OCI-LY3 (cell line): Measurements from ENCODE around the gene FLYWCH1.

Experiments
- H2AFZ ChIP-seq: fragments of 200-600, 300-600 bp; shearing (Covaris generic); 2 replicates; pipeline ENCODE4 v1.6.0; 2014; ENCODE audit warnings: antibody characterized with exemption, low read depth, low read length
- H3K27ac ChIP-seq: fragments of 200-600, 300-600 bp; sonication (generic); 2 replicates; pipeline ENCODE4 v1.5.1; 2014; ENCODE audit warnings: mild to moderate bottlenecking, low read length, moderate library complexity, mixed read lengths
- H3K27me3 ChIP-seq: fragments of 200-600, 300-600 bp; sonication (generic); 2 replicates; pipeline ENCODE4 v1.6.1; 2014; ENCODE audit warnings: low read depth, low read length, mixed read lengths
- H3K36me3 ChIP-seq: fragments of 200-600, 300-600 bp; sonication (generic); replicated peaks from 2 replicates; pipeline ENCODE3; 2014; ENCODE audit warnings: low read depth, low read length, mixed read lengths
- H3K4me1 ChIP-seq: fragments of 300-600, 200-600 bp; sonication (generic); 2 replicates; pipeline ENCODE4 v1.6.1; 2014; ENCODE audit warnings: low read length, mixed read lengths
- H3K4me2 ChIP-seq: fragments of 200-600, 300-600 bp; sonication (generic); 2 replicates; pipeline ENCODE4 v1.6.1; 2014; ENCODE audit warnings: low read length, mixed read lengths
- H3K4me3 ChIP-seq: fragments of 300-600, 200-600 bp; sonication (generic); 2 replicates; pipeline ENCODE4 v1.5.1; 2014; ENCODE audit warnings: antibody characterized with exemption, mild to moderate bottlenecking, low read length, moderate library complexity
- H3K79me2 ChIP-seq: fragments of 300-600, 200-600 bp; shearing (Covaris generic); 2 replicates; pipeline ENCODE4 v1.6.1; 2014; ENCODE audit warnings: mild to moderate bottlenecking, low read length, mixed read lengths
- H3K9ac ChIP-seq: fragments of 300-600, 200-600 bp; shearing (Covaris generic); 2 replicates; pipeline ENCODE4 v1.6.0; 2014; ENCODE audit warnings: mild to moderate bottlenecking, low read length, moderate library complexity
- H3K9me3 ChIP-seq: fragments of 200-600, 300-600 bp; shearing (Covaris generic); 2 replicates; pipeline ENCODE4 v1.6.1; 2014; ENCODE audit warnings: low read length, mixed read lengths; ENCODE audit not compliant: insufficient read depth
- H4K20me1 ChIP-seq: fragments of 200-600, 300-600 bp; sonication (generic); 2 replicates; pipeline ENCODE4 v1.6.1; 2016; ENCODE audit warnings: low read length, mixed read lengths; ENCODE audit not compliant: insufficient read depth
- EZH2phosphoT487 ChIP-seq: fragments of 200-600 bp; shearing (Covaris generic); IDR thresholded peaks from 2 replicates; pipeline ENCODE4 v1.6.1; 2018; ENCODE audit warnings: antibody characterized with exemption, mixed run types, low read depth
- TF ChIP-seq, protein P1 (sequence below): fragments of 200-600, 300-600 bp; sonication (generic); IDR thresholded peaks from 2 replicates; pipeline ENCODE4 v1.5.1; 2014; ENCODE audit warnings: antibody characterized with exemption, low read length, low read depth

Gene FLYWCH1

DNA sequence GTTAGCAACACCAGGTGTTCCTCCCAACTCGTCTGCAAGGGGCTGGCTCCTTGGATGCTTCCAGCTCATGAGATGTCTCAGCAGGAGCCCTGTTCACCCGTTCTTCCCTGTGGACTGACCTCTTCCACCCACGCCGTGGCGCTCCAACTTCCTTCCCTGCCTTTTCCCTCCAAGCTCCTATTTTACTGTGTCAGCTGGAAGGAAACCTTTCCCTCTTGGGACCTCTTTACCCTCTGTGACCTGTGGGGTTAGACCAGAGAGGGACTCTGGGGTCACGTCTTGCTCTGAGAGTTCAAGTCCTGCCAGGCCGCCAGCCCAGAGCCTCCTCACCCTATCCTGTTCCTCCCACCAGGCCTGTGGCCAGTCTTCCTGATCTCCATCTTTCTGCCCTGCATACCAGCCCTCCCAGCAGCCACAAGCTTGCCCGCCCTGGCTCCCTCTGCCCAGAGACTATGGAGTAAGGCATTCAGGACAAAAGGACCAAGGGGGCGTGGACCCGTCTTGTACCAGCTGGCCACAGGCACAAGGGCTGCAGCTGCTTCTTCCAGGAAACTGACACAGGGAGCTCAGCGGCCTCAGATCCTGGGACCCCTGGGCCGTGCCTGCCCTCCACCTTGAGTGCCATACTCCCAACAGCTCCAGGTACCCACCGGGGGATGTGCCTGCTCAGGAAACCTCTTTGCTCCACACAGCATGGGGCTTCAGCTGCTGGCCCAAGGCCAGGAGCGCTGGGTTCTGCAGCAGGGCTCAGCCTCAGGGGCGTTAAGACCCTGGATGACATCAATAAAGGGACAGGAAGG is 60.5 kb downstream of the FLYWCH1 start:
- H3K36me3 ChIP-seq = peaks cover 42% of the 10 kb centered on the region
- H3K27ac ChIP-seq = no peak overlapping the region
- H3K4me2 ChIP-seq = no peak overlapping the region
- H3K9me3 ChIP-seq = no peaks in the 10 kb centered on the region
- no peak overlapping the region for H3K4me3 ChIP-seq
- peaks cover 29% of the 10 kb centered on the region for H4K20me1 ChIP-seq
- peaks cover 28% of the 10 kb centered on the region for H3K79me2 ChIP-seq
- H3K9ac ChIP-seq = no peak overlapping the region
- TF ChIP-seq, protein P1, sequence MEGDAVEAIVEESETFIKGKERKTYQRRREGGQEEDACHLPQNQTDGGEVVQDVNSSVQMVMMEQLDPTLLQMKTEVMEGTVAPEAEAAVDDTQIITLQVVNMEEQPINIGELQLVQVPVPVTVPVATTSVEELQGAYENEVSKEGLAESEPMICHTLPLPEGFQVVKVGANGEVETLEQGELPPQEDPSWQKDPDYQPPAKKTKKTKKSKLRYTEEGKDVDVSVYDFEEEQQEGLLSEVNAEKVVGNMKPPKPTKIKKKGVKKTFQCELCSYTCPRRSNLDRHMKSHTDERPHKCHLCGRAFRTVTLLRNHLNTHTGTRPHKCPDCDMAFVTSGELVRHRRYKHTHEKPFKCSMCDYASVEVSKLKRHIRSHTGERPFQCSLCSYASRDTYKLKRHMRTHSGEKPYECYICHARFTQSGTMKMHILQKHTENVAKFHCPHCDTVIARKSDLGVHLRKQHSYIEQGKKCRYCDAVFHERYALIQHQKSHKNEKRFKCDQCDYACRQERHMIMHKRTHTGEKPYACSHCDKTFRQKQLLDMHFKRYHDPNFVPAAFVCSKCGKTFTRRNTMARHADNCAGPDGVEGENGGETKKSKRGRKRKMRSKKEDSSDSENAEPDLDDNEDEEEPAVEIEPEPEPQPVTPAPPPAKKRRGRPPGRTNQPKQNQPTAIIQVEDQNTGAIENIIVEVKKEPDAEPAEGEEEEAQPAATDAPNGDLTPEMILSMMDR = no peak
- TF ChIP-seq EZH2phosphoT487 = no peak
- peaks cover 20% of the 10 kb centered on the region for H3K4me1 ChIP-seq
- H3K27me3 ChIP-seq = no peaks in the 10 kb centered on the region
- H2AFZ ChIP-seq = no peak overlapping the region

DNA sequence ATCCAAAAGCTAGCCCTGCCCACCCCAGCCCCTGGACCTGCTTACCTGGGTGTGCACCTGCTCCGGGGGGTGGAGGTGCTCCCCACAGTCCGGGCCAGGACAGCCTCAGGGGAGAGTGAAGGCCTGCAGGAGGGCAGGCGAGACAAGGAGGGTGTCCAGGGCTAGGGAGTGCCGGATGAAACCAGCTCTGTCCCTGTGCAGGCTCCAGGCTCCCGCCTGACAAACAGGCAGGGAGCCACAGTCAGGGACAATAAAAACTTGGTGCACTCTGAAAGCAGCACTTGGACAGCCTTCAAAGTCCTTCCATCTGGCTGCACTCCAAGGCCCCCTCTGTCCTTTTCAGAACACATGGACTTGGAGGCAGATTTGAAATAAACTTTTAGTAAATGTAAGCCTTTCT is 61.4 kb downstream of the FLYWCH1 start:
- no peaks in the 10 kb centered on the region for H3K9me3 ChIP-seq
- no peak overlapping the region for H3K4me2 ChIP-seq
- H3K27me3 ChIP-seq = no peaks in the 10 kb centered on the region
- no peak for TF ChIP-seq EZH2phosphoT487
- TF ChIP-seq, protein P1 = no peak
- no peak overlapping the region for H2AFZ ChIP-seq
- H3K9ac ChIP-seq = no peak overlapping the region
- no peak overlapping the region for H3K4me3 ChIP-seq
- peaks cover 29% of the 10 kb centered on the region for H4K20me1 ChIP-seq
- peaks cover 16% of the 10 kb centered on the region for H3K4me1 ChIP-seq
- peaks cover 45% of the 10 kb centered on the region for H3K36me3 ChIP-seq
- no peak overlapping the region for H3K27ac ChIP-seq
- peaks cover 37% of the 10 kb centered on the region for H3K79me2 ChIP-seq

DNA sequence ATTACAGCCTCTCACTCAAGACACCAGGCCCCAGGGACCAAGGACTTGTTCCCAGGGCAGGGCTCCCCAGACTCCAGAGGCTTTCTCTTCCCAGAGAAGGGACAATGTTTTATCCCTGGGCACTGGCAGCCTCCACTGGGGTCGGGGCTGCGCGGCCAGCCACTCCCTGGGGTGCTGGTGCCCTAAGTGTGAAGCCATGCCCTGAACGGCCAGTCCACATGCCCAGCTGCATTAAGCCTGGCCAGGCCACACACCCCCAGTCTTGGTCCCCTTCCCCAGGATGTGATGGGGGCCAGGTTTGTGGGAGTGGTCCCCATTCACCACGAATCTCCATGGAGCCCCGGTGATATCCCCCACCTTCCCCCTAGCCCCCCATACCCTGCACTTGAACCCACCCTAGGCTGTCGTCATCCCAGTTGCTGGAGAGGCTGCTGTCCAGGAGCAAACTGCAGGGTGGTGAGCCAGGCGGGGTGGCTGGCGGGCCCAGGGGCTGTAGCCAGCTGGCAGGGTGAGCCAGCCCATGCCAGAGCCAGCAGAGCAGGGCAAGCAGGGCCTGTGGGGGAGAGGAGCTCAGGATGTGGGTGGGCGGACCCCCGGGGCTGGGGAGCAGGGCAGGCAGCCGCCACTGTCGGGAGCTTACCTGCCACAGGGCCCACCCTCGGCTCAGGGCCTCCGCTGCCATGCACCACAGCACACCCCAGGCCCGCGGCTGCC is 62.0 kb downstream of the FLYWCH1 start:
- Histone ChIP-seq H3K9me3 (no peaks in the 10 kb centered on the region), H3K4me3 (no peak overlapping the region), H4K20me1 (peaks cover 29% of the 10 kb centered on the region), H2AFZ (no peak overlapping the region), H3K27me3 (no peaks in the 10 kb centered on the region), H3K79me2 (peaks cover 41% of the 10 kb centered on the region), H3K27ac (no peak overlapping the region), H3K9ac (no peak overlapping the region), H3K4me2 (no peak overlapping the region), H3K4me1 (peaks cover 10% of the 10 kb centered on the region; the same call in 1 of the 2 replicates), H3K36me3 (peaks cover 47% of the 10 kb centered on the region)
- TF ChIP-seq, protein P1 = no peak
- TF ChIP-seq EZH2phosphoT487 = no peak

GRCh38 chr16:2974319-2975056 is 62.8 kb downstream of the FLYWCH1 start:
- peaks cover 29% of the 10 kb centered on the region for H4K20me1 ChIP-seq
- peaks cover 47% of the 10 kb centered on the region for H3K79me2 ChIP-seq
- H3K27ac ChIP-seq = no peak overlapping the region
- no peak overlapping the region for H2AFZ ChIP-seq
- peaks cover 10% of the 10 kb centered on the region; the same call in 1 of the 2 replicates for H3K4me1 ChIP-seq
- no peaks in the 10 kb centered on the region for H3K27me3 ChIP-seq
- no peak overlapping the region for H3K4me2 ChIP-seq
- H3K4me3 ChIP-seq = no peak overlapping the region
- H3K9me3 ChIP-seq = no peaks in the 10 kb centered on the region
- peaks cover 47% of the 10 kb centered on the region for H3K36me3 ChIP-seq
- TF ChIP-seq, protein P1 = no peak
- no peak for TF ChIP-seq EZH2phosphoT487
- H3K9ac ChIP-seq = no peak overlapping the region
